Measurements from ENCODE around the gene TBC1D22B.

TBC1D22B gene

GRCh38 chr6:37309692-37310091 is 52.1 kb downstream of the TBC1D22B start:
- TF ChIP-seq CTCF (IDR thresholded peaks at IDR 0.05; ENCODE audit: borderline replicate concordance, control extremely low read depth, extremely low read depth, insufficient read depth, missing control alignments) = no peak
- in situ Hi-C loops (cut with MboI; ENCODE audit: low sequenced_read_pairs, unreplicated experiment) = no loop called here
- no peak for DNase-seq (ENCODE audit: low spot score)

GRCh38 chr6:37310966-37311365 is 53.4 kb downstream of the TBC1D22B start:
- in situ Hi-C loops (cut with MboI; ENCODE audit: low sequenced_read_pairs, unreplicated experiment) = no loop called here
- DNase-seq (ENCODE audit: low spot score) = no peak
- TF ChIP-seq CTCF (IDR thresholded peaks at IDR 0.05; ENCODE audit: borderline replicate concordance, control extremely low read depth, extremely low read depth, insufficient read depth, missing control alignments) = no peak

GRCh38 chr6:37311741-37312473 is 54.3 kb downstream of the TBC1D22B start:
- no peak for DNase-seq (ENCODE audit: low spot score)
- in situ Hi-C loops (cut with MboI; ENCODE audit: low sequenced_read_pairs, unreplicated experiment) = no loop called here

GRCh38 chr6:37313723-37314486 is 56.3 kb downstream of the TBC1D22B start:
- no peak for DNase-seq (ENCODE audit: low spot score)
- TF ChIP-seq CTCF (IDR thresholded peaks at IDR 0.05; ENCODE audit: borderline replicate concordance, control extremely low read depth, extremely low read depth, insufficient read depth, missing control alignments) = no peak
- in situ Hi-C loops (cut with MboI; ENCODE audit: low sequenced_read_pairs, unreplicated experiment) = no loop called here

More at GRCh38 chr6:37311741-37312473, 54.3 kb downstream of the TBC1D22B start:
- TF ChIP-seq CTCF (IDR thresholded peaks at IDR 0.05; ENCODE audit: borderline replicate concordance, control extremely low read depth, extremely low read depth, insufficient read depth, missing control alignments) = no peak

- in situ Hi-C loops (cut with MboI; ENCODE audit: low sequenced_read_pairs, unreplicated experiment) = no loop called here
- peak; percentile 77 for TF ChIP-seq CTCF (IDR thresholded peaks at IDR 0.05; ENCODE audit: borderline replicate concordance, control extremely low read depth, extremely low read depth, insufficient read depth, missing control alignments)
- DNase-seq (ENCODE audit: low spot score) = peak; percentile 53
Measured at GRCh38 chr6:37314487-37315156, 57.0 kb downstream of the TBC1D22B start.

GRCh38 chr6:37315157-37315515 is 57.6 kb downstream of the TBC1D22B start:
- in situ Hi-C loops (cut with MboI; ENCODE audit: low sequenced_read_pairs, unreplicated experiment) = no loop called here
- no peak for DNase-seq (ENCODE audit: low spot score)
- TF ChIP-seq CTCF (IDR thresholded peaks at IDR 0.05; ENCODE audit: borderline replicate concordance, control extremely low read depth, extremely low read depth, insufficient read depth, missing control alignments) = no peak
